Endothelial cell of umbilical vein (primary cell): ENCODE results near the gene ENTREP1. TPM values are rescaled to one million over a fixed set of nuclear protein-coding genes. Genes with fewer than 3 reads are reported as not detected.

Experiments used
- polyA plus RNA-seq, 4 experiments: library from polyadenylated mRNA; depleted of rRNA in 3 of 4; stranded (reverse) in 3 of 4; unstranded in 1 of 4; fragments of >200 nt; gene quantifications; 2 replicates each; pipeline versions ENCODE4 v1.2.1 to v1.2.3, GENCODE V29; 2011 to 2012; ENCODE audit warnings: missing spikeins in 1 of 4
- total RNA-seq: library from RNA; stranded (reverse); gene quantifications from 2 replicates; pipeline ENCODE4 v1.2.3, GENCODE V29; 2021

Gene ENTREP1
- total and polyA plus RNA-seq, 2 donors (not counting 3 experiments of a cell fraction or from before 2014, with no cell fraction given): 7.1 to 13.5 TPM

Other genes starting within 250 kb of the ENTREP1 start
- 167 and 168 TPM in 2 replicates for gene TJP2, start 150.9 kb upstream of the ENTREP1 start, total RNA-seq
- 75.2 and 83.0 TPM in 2 replicates for gene TJP2, start 150.9 kb upstream of the ENTREP1 start, polyA plus RNA-seq